Astrocyte (in vitro differentiated cells and primary cell): ENCODE data around the gene HMCN2.

Experiments used
- CTCF ChIP-seq: IDR thresholded peaks from 2 replicates; pipeline ENCODE4 v1.5.1; 2011; ENCODE audit warnings: low read depth, mild to moderate bottlenecking, inconsistent platforms, low read length, moderate library complexity; ENCODE audit not compliant: insufficient read depth
- EZH2 ChIP-seq: IDR thresholded peaks from 2 replicates; pipeline ENCODE4 v1.6.1; 2012; ENCODE audit warnings: mild to moderate bottlenecking, low read length, inconsistent platforms; ENCODE audit not compliant: insufficient read depth

GRCh38 chr9:130394320-130394719, 128.8 kb downstream of the HMCN2 start:
- no peak for TF ChIP-seq CTCF
- no peak for TF ChIP-seq EZH2
